Suprapubic skin (tissue), 4 donors: Measurements from ENCODE around the gene HSD11B1L.

Experiments used
- EP300 ChIP-seq: sonication (generic); formaldehyde crosslinking; IDR thresholded peaks from one replicate; pipeline ENCODE4 v1.6.1; 2017; ENCODE audit warnings: antibody characterized with exemption
- POLR2A ChIP-seq, 2 donors: fragments of 450-650 bp; IDR thresholded peaks; one replicate each; pipeline ENCODE4 v1.6.1; 2017; ENCODE audit warnings: antibody characterized with exemption in 2 of 2, mild to moderate bottlenecking in 2 of 2, moderate library complexity in 2 of 2
- POLR2AphosphoS5 ChIP-seq, 3 donors: sonication (generic); formaldehyde crosslinking; IDR thresholded peaks; one replicate each; pipeline ENCODE4 v1.6.1; 2017; ENCODE audit warnings: antibody characterized with exemption in 3 of 3
- TF ChIP-seq, protein P1 (sequence below), 2 donors: fragments of 200-600 bp in 1 of 2; fragments of 450-650 bp in 1 of 2; sonication (generic) in 1 of 2; IDR thresholded peaks; one replicate each; pipeline ENCODE4 v1.5.1; 2016 to 2019; ENCODE audit warnings: antibody characterized with exemption in 2 of 2, mild to moderate bottlenecking in 1 of 2, moderate library complexity in 1 of 2

DNA sequence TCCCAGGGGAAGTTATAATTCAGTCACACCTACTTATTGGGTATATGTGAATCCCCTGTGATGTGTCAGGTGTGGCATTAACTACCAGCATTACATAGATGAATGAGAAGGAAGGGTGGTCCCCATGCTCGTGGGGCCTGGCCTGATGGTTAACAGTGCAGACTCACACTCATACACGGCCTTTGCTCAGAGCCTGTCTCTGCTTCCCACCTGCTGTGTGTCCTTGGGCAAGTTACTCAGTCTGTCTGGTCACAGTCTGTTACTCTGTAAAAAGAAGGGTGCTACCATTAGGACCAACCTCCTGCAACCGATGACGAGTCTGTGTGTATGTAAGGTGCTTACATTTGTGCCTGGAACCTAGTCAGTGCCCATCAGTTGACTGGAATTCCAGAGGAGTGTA, 34.1 kb upstream of the HSD11B1L start:
- TF ChIP-seq, protein P1, sequence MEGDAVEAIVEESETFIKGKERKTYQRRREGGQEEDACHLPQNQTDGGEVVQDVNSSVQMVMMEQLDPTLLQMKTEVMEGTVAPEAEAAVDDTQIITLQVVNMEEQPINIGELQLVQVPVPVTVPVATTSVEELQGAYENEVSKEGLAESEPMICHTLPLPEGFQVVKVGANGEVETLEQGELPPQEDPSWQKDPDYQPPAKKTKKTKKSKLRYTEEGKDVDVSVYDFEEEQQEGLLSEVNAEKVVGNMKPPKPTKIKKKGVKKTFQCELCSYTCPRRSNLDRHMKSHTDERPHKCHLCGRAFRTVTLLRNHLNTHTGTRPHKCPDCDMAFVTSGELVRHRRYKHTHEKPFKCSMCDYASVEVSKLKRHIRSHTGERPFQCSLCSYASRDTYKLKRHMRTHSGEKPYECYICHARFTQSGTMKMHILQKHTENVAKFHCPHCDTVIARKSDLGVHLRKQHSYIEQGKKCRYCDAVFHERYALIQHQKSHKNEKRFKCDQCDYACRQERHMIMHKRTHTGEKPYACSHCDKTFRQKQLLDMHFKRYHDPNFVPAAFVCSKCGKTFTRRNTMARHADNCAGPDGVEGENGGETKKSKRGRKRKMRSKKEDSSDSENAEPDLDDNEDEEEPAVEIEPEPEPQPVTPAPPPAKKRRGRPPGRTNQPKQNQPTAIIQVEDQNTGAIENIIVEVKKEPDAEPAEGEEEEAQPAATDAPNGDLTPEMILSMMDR (IDR thresholded peaks at IDR 0.05): no peak
- TF ChIP-seq EP300 (no peak), POLR2A (IDR thresholded peaks at IDR 0.05) (no peak), POLR2AphosphoS5 (IDR thresholded peaks at IDR 0.05) (no peak)
